NCI-H82 treated with DMSO at 0.1 percent for 48 hours (cell line): ENCODE measurements around the gene MKLN1.
"Not testable (repeated sequence)": the region's sequence is repeated elsewhere in the genome, so short reads cannot be mapped to it uniquely, and the experiment has no call there.

ENCODE experiments used
- DNase-seq: peaks from one replicate; lab custom pipeline; 2025; ENCODE audit not compliant: unreplicated experiment; lab: John Stamatoyannopoulos, UW

The MKLN1 gene

GRCh38 chr7:131497454-131497853 is 169.8 kb downstream of the MKLN1 start:
- DNase-seq, result no peak

GRCh38 chr7:131498237-131498885 is 170.7 kb downstream of the MKLN1 start:
- DNase-seq, result no peak

- DNase-seq, result no peak
Observed at GRCh38 chr7:131499801-131500200, 172.1 kb downstream of the MKLN1 start.

- no peak for DNase-seq
Observed at GRCh38 chr7:131500357-131500756, 172.7 kb downstream of the MKLN1 start.

GRCh38 chr7:131501422-131501821 is 173.7 kb downstream of the MKLN1 start:
- DNase-seq, result no peak

- DNase-seq, result peak; percentile 94
Observed at GRCh38 chr7:131501930-131502685, 174.4 kb downstream of the MKLN1 start.

GRCh38 chr7:131502810-131503508 is 175.3 kb downstream of the MKLN1 start:
- DNase-seq, result peak; percentile 28

- DNase-seq, result no peak
Observed at GRCh38 chr7:131503639-131504038, 176.0 kb downstream of the MKLN1 start.

- no peak for DNase-seq
Observed at GRCh38 chr7:131504157-131504899, 176.7 kb downstream of the MKLN1 start.

GRCh38 chr7:131505037-131505620 is 177.5 kb downstream of the MKLN1 start:
- not testable (repeated sequence) for DNase-seq

GRCh38 chr7:131505636-131506557 is 178.2 kb downstream of the MKLN1 start:
- no peak for DNase-seq

- no peak for DNase-seq
Observed at GRCh38 chr7:131506597-131506996, 178.9 kb downstream of the MKLN1 start.

- peak; percentile 54 for DNase-seq
Observed at GRCh38 chr7:131507592-131508331, 180.1 kb downstream of the MKLN1 start.

- no peak for DNase-seq
Observed at GRCh38 chr7:131508754-131509486, 181.2 kb downstream of the MKLN1 start.

GRCh38 chr7:131509781-131510180 is 182.1 kb downstream of the MKLN1 start:
- DNase-seq, result no peak

GRCh38 chr7:131511071-131511470 is 183.4 kb downstream of the MKLN1 start:
- DNase-seq, result no peak

GRCh38 chr7:131511774-131512535 is 184.3 kb downstream of the MKLN1 start:
- no peak for DNase-seq
